ENCODE results near the gene SLC2A11. TPM values are rescaled to one million over a fixed set of nuclear protein-coding genes. Genes with fewer than 3 reads are reported as not detected.

Gene SLC2A11
- total and polyA plus RNA-seq, 10 of the 15 experiments (the other 5 are each of a cell fraction or from before 2014, with no cell fraction given): 0.98 to 18.3 (median 8.6) TPM

GRCh38 chr22:23858484-23858815 lies 775 bp downstream of the SLC2A11 start (continued):
- TF ChIP-seq POLR2AphosphoS5 (IDR thresholded peaks at IDR 0.05; ENCODE audit: low read length) (no peak), CBFB (IDR thresholded peaks at IDR 0.05; ENCODE audit: low read depth) (no peak), TARDBP (IDR thresholded peaks at IDR 0.05; ENCODE audit: borderline replicate concordance) (no peak), JUNB (IDR thresholded peaks at IDR 0.05) (no peak), ATF2 (IDR thresholded peaks at IDR 0.05; ENCODE audit: low read length) (no peak), CREM (IDR thresholded peaks at IDR 0.05; ENCODE audit: low read depth) (no peak)
- TF ChIP-seq, protein P1, sequence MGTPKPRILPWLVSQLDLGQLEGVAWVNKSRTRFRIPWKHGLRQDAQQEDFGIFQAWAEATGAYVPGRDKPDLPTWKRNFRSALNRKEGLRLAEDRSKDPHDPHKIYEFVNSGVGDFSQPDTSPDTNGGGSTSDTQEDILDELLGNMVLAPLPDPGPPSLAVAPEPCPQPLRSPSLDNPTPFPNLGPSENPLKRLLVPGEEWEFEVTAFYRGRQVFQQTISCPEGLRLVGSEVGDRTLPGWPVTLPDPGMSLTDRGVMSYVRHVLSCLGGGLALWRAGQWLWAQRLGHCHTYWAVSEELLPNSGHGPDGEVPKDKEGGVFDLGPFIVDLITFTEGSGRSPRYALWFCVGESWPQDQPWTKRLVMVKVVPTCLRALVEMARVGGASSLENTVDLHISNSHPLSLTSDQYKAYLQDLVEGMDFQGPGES (IDR thresholded peaks at IDR 0.05): no peak

DNA sequence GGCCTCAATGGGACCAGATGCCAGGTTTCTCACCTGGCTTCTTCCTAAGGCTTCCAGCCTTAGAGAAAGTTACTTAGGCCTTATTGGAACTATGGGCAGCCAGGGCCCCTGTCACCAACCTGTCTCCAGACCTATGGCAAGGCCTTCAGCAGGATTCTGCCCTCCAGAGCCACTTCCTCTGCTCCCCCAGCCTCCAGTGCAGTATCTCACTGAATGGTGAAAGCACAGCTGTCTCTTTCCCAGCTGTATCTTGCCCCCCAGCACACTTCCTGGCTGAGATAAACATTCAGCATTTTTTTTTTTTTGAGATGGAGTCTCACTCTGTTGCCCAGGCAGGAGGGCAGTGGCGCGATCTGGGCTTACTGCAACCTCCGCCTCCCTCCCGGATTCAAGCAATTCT lies 1.5 kb downstream of the SLC2A11 start:
- Histone ChIP-seq H3K9ac (ENCODE audit: control insufficient read depth, insufficient read depth, low read length) (peak overlapping the region; percentile 4; the same call in 1 of the 2 replicates), H4K20me1 (ENCODE audit: control insufficient read depth, insufficient read depth) (no peaks in the 10 kb centered on the region), H3K4me2 (ENCODE audit: control insufficient read depth, insufficient read depth) (peak overlapping the region; percentile 98), H3K36me3 (ENCODE audit: control insufficient read depth in 2 of 2, insufficient read depth in 2 of 2, low read length in 1 of 2) (no peaks in the 10 kb centered on the region; a peak in 1 of 4 replicates), H3K4me3 (no peak overlapping the region), H3K27ac (ENCODE audit: control insufficient read depth, insufficient read depth) (no peak overlapping the region), H3K9me3 (replicated peaks; ENCODE audit: control insufficient read depth, insufficient read depth, low read length) (no peaks in the 10 kb centered on the region), H3K79me2 (ENCODE audit: control insufficient read depth, insufficient read depth, low read length) (peaks cover 7% of the 10 kb centered on the region), H2AFZ (ENCODE audit: control insufficient read depth, low read depth, low read length) (no peak overlapping the region), H3K4me1 (ENCODE audit: control insufficient read depth, insufficient read depth, low read length) (peaks cover 11% of the 10 kb centered on the region), H3K27me3 (replicated peaks in 1 of 2; ENCODE audit: control insufficient read depth in 2 of 2, insufficient read depth in 2 of 2, low read length in 1 of 2) (no peaks in the 10 kb centered on the region)
- ATAC-seq (no peak), FAIRE-seq (no peak), DNase-seq (ENCODE audit: low read depth, low spot score) (no peak)
- SMC1A ChIA-PET (ENCODE audit: uncharacterized antibody, unreplicated experiment): interaction anchor here (0.6 to 3.0 kb wide), 9 partner anchors 8 to 315 kb away, joined by 3 to 18 read pairs (median 3); partner anchors contain the start of gene MIF
- CTCF ChIA-PET: interaction anchor here (0.7 to 2.9 kb wide), 14 partner anchors 10 to 899 kb away, joined by 3 to 45 read pairs (median 4); partner anchors contain the start of genes CHCHD10 and MIF
- RAD21 ChIA-PET (ENCODE audit: unreplicated experiment): interaction anchor here (2.7 to 3.4 kb wide), 2 partner anchors 34 to 92 kb away, joined by 16 to 30 read pairs; partner anchors contain the start of genes CHCHD10 and MIF
- in situ Hi-C loops (cut with MboI): no loop called here
- intact Hi-C loops (cut with micrococcal nuclease; ENCODE audit: unreplicated experiment): no loop called here
- 98% methylated on average over 4 of the region's 4 CpGs for WGBS (ENCODE audit: insufficient coverage, insufficient replicate concordance, low lambda C conversion rate, missing lambda C conversion rate)
- no peak for TF ChIP-seq CBX3 (IDR thresholded peaks at IDR 0.05; ENCODE audit: borderline replicate concordance, low read depth)
- TF ChIP-seq, protein P2, sequence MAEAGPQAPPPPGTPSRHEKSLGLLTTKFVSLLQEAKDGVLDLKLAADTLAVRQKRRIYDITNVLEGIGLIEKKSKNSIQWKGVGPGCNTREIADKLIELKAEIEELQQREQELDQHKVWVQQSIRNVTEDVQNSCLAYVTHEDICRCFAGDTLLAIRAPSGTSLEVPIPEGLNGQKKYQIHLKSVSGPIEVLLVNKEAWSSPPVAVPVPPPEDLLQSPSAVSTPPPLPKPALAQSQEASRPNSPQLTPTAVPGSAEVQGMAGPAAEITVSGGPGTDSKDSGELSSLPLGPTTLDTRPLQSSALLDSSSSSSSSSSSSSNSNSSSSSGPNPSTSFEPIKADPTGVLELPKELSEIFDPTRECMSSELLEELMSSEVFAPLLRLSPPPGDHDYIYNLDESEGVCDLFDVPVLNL (IDR thresholded peaks at IDR 0.05; ENCODE audit: low read depth, low read length): no peak
- TF ChIP-seq, protein P3, sequence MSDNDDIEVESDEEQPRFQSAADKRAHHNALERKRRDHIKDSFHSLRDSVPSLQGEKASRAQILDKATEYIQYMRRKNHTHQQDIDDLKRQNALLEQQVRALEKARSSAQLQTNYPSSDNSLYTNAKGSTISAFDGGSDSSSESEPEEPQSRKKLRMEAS (IDR thresholded peaks at IDR 0.05; ENCODE audit: low read depth, low read length): no peak
- TF ChIP-seq HSF1 (IDR thresholded peaks at IDR 0.05; ENCODE audit: low read depth, low read length): no peak
- TF ChIP-seq TCF7 (IDR thresholded peaks at IDR 0.05; ENCODE audit: borderline replicate concordance): no peak
- no peak for TF ChIP-seq SUPT20H (IDR thresholded peaks at IDR 0.05; ENCODE audit: borderline replicate concordance, control insufficient read depth, low read depth, low read length)
- TF ChIP-seq ZNF622 (IDR thresholded peaks at IDR 0.05): no peak
- POLR2A ChIA-PET: interaction anchor here (0.7 to 3.7 kb wide), 5 partner anchors 14 to 55 kb away, joined by 3 to 41 read pairs (median 13); partner anchors contain the start of gene MIF
- BruUV-seq (replicated peaks): no TSS peak

All from GM12878 (cell line).